ENCODE measurements around the gene UBE2Q2.
"Not testable (repeated sequence)": the region's sequence is repeated elsewhere in the genome, so short reads cannot be mapped to it uniquely, and the experiment has no call there.

The UBE2Q2 gene

GRCh38 chr15:75827691-75828090 lies 15.6 kb upstream of the UBE2Q2 start:
- DNase-seq, result no peak

- DNase-seq, result no peak
Measured at GRCh38 chr15:75828429-75828828, 14.8 kb upstream of the UBE2Q2 start.

- DNase-seq, result no peak
Measured at GRCh38 chr15:75830910-75831805, 12.1 kb upstream of the UBE2Q2 start.

- no peak for DNase-seq
Measured at GRCh38 chr15:75831806-75832102, 11.5 kb upstream of the UBE2Q2 start.

GRCh38 chr15:75832114-75832513 lies 11.1 kb upstream of the UBE2Q2 start:
- DNase-seq, result no peak

GRCh38 chr15:75834021-75834420 lies 9.2 kb upstream of the UBE2Q2 start:
- no peak for DNase-seq

- no peak for DNase-seq
Measured at GRCh38 chr15:75835990-75836958, 7.0 kb upstream of the UBE2Q2 start.

GRCh38 chr15:75836959-75837334 lies 6.3 kb upstream of the UBE2Q2 start:
- DNase-seq, result peak; percentile 79

- peak; percentile 69 for DNase-seq
Measured at GRCh38 chr15:75840659-75841058, 2.6 kb upstream of the UBE2Q2 start.

- DNase-seq, result no peak
Measured at GRCh38 chr15:75841626-75842025, 1.6 kb upstream of the UBE2Q2 start.

- peak; percentile 61 for DNase-seq
Measured at GRCh38 chr15:75843678-75844581, 683 bp downstream of the UBE2Q2 start.

GRCh38 chr15:75844629-75845335 lies 1.5 kb downstream of the UBE2Q2 start:
- DNase-seq, result no peak

- DNase-seq, result no peak
Measured at GRCh38 chr15:75849167-75849566, 5.9 kb downstream of the UBE2Q2 start.

- DNase-seq, result no peak
Measured at GRCh38 chr15:75850708-75851107, 7.5 kb downstream of the UBE2Q2 start.

- DNase-seq, result not testable (repeated sequence)
Measured at GRCh38 chr15:75851566-75851965, 8.3 kb downstream of the UBE2Q2 start.

GRCh38 chr15:75857886-75858285 lies 14.6 kb downstream of the UBE2Q2 start:
- DNase-seq, result no peak

- no peak for DNase-seq
Measured at GRCh38 chr15:75861750-75862402, 18.6 kb downstream of the UBE2Q2 start.

- DNase-seq, result no peak
Measured at GRCh38 chr15:75862796-75863195, 19.5 kb downstream of the UBE2Q2 start.

- DNase-seq, result peak; percentile 2
Measured at GRCh38 chr15:75864213-75865059, 21.2 kb downstream of the UBE2Q2 start.

- DNase-seq, result not testable (repeated sequence)
Measured at GRCh38 chr15:75866045-75866444, 22.8 kb downstream of the UBE2Q2 start.

Data from fibroblast of skin of abdomen (primary cell).